Stimulated activated naive CD8-positive, alpha-beta T cell treated with anti-CD3 and anti-CD28 coated beads, Interleukin-15, Interleukin-2, amounts not matched to agents 100 ng/mL and 50 ng/mL, for 24 hours (primary cell): ENCODE data around the gene PIGT.
A peak's percentile ranks its signal among the peaks of the same experiment; 100 is the strongest.
"Not testable (repeated sequence)": the region's sequence is repeated elsewhere in the genome, so short reads cannot be mapped to it uniquely, and the experiment has no call there.

Experiments used
- H3K27ac Mint-ChIP-seq: one replicate; pipeline ENCODE4 v1.8.0; 2021; ENCODE audit warnings: mild to moderate bottlenecking, mixed read lengths
- H3K27me3 Mint-ChIP-seq: one replicate; pipeline ENCODE4 v1.8.0; 2021; ENCODE audit warnings: mixed read lengths
- H3K36me3 Mint-ChIP-seq: one replicate; pipeline ENCODE4 v1.8.0; 2021; ENCODE audit warnings: low read depth, mixed read lengths
- H3K4me1 Mint-ChIP-seq: one replicate; pipeline ENCODE4 v1.8.0; 2021; ENCODE audit warnings: low read depth, mixed read lengths
- H3K4me3 Mint-ChIP-seq: one replicate; pipeline ENCODE4 v1.8.0; 2021; ENCODE audit warnings: mild to moderate bottlenecking, mixed read lengths
- H3K9me3 Mint-ChIP-seq: one replicate; pipeline ENCODE4 v1.8.0; 2021; ENCODE audit warnings: mixed read lengths

Gene PIGT

GRCh38 chr20:45459606-45460005 is 43.7 kb downstream of the PIGT start:
- Mint-ChIP-seq H3K27me3 (peaks cover 7% of the 10 kb centered on the region), H3K36me3 (no peaks in the 10 kb centered on the region), H3K9me3 (no peaks in the 10 kb centered on the region), H3K27ac (no peak overlapping the region), H3K4me1 (peaks cover 9% of the 10 kb centered on the region), H3K4me3 (no peak overlapping the region)

- Mint-ChIP-seq H3K9me3 (no peaks in the 10 kb centered on the region), H3K27me3 (peaks cover 11% of the 10 kb centered on the region), H3K4me3 (no peak overlapping the region), H3K27ac (peak overlapping the region; percentile 12), H3K4me1 (peaks cover 9% of the 10 kb centered on the region), H3K36me3 (no peaks in the 10 kb centered on the region)
Observed at GRCh38 chr20:45461225-45461624, 45.3 kb downstream of the PIGT start.

GRCh38 chr20:45462711-45463509 is 47.0 kb downstream of the PIGT start:
- Mint-ChIP-seq H3K4me3 (no peak overlapping the region), H3K27ac (no peak overlapping the region), H3K36me3 (no peaks in the 10 kb centered on the region), H3K27me3 (peaks cover 15% of the 10 kb centered on the region), H3K9me3 (no peaks in the 10 kb centered on the region), H3K4me1 (peaks cover 9% of the 10 kb centered on the region)

GRCh38 chr20:45463709-45464108 is 47.8 kb downstream of the PIGT start:
- Mint-ChIP-seq H3K27ac (no peak overlapping the region), H3K4me1 (peaks cover 9% of the 10 kb centered on the region), H3K36me3 (no peaks in the 10 kb centered on the region), H3K9me3 (no peaks in the 10 kb centered on the region), H3K4me3 (no peak overlapping the region), H3K27me3 (peaks cover 22% of the 10 kb centered on the region)

- Mint-ChIP-seq H3K27me3 (peaks cover 34% of the 10 kb centered on the region), H3K27ac (no peak overlapping the region), H3K9me3 (no peaks in the 10 kb centered on the region), H3K4me3 (no peak overlapping the region), H3K36me3 (no peaks in the 10 kb centered on the region), H3K4me1 (peaks cover 16% of the 10 kb centered on the region)
Observed at GRCh38 chr20:45465491-45466266, 49.7 kb downstream of the PIGT start.

- no peak overlapping the region for H3K27ac Mint-ChIP-seq
- H3K9me3 Mint-ChIP-seq: no peaks in the 10 kb centered on the region
- no peaks in the 10 kb centered on the region for H3K36me3 Mint-ChIP-seq
- H3K4me1 Mint-ChIP-seq: peaks cover 13% of the 10 kb centered on the region
- no peak overlapping the region for H3K4me3 Mint-ChIP-seq
- peaks cover 27% of the 10 kb centered on the region for H3K27me3 Mint-ChIP-seq
Observed at GRCh38 chr20:45467172-45467571, 51.2 kb downstream of the PIGT start.

- no peaks in the 10 kb centered on the region for H3K9me3 Mint-ChIP-seq
- H3K36me3 Mint-ChIP-seq: no peaks in the 10 kb centered on the region
- peaks cover 13% of the 10 kb centered on the region for H3K4me1 Mint-ChIP-seq
- H3K27me3 Mint-ChIP-seq: peaks cover 27% of the 10 kb centered on the region
- H3K4me3 Mint-ChIP-seq: no peak overlapping the region
- H3K27ac Mint-ChIP-seq: no peak overlapping the region
Observed at GRCh38 chr20:45467861-45468260, 51.9 kb downstream of the PIGT start.

DNA sequence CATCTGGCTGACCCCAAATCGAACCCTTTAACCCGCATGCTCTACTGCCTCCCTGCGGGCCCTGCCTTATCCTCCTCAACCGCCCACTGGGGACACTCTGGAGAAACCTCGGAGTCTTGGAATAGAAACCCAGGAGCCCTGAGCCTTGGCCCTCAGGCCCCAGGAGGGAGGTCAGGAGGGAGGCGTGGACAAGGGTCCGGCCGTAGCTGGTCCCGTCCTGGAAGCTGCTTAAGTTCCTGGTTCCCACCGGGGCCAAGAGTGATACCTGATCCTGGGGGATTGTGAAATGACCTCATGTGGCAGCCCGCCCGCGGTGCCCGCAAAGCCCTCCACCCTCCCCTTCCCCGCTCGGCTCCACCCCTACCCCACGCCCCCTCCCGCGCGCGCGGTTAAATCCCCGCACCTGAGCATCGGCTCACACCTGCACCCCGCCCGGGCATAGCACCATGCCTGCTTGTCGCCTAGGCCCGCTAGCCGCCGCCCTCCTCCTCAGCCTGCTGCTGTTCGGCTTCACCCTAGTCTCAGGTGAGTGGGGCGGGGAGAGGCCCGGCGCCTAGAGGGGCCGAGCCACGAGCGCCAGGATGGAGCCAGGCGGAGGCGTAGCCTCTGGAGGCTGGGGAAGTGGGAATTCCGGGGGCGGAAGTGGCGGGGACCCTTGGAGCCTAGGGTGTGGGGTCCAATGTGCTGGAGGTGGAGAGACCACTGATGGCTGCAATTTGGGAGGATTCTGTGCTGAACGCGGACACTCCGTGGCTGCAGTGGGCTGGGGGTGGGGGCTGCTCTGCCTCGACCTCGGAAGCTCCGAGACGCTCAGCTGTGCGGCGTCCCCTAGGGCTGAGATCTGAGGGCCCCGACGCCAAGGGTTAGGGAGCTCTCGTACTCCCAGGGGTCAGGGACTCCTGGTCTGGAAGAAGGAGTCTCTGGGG is 53.7 kb downstream of the PIGT start, which contains the start of gene WFDC2:
Gene WFDC2 (plus strand): TSS at position 418 of the 926 bp plus-strand sequence. CDS start 29 bp downstream, at position 447.
- Mint-ChIP-seq H3K4me3 (peak within 1 kb of the TSS; percentile 67), H3K27ac (no peak within 1 kb of the TSS), H3K9me3 (no peaks in the 10 kb centered on the region), H3K27me3 (peaks cover 27% of the 10 kb centered on the region), H3K4me1 (peaks cover 13% of the 10 kb centered on the region), H3K36me3 (no peaks in the 10 kb centered on the region)

DNA sequence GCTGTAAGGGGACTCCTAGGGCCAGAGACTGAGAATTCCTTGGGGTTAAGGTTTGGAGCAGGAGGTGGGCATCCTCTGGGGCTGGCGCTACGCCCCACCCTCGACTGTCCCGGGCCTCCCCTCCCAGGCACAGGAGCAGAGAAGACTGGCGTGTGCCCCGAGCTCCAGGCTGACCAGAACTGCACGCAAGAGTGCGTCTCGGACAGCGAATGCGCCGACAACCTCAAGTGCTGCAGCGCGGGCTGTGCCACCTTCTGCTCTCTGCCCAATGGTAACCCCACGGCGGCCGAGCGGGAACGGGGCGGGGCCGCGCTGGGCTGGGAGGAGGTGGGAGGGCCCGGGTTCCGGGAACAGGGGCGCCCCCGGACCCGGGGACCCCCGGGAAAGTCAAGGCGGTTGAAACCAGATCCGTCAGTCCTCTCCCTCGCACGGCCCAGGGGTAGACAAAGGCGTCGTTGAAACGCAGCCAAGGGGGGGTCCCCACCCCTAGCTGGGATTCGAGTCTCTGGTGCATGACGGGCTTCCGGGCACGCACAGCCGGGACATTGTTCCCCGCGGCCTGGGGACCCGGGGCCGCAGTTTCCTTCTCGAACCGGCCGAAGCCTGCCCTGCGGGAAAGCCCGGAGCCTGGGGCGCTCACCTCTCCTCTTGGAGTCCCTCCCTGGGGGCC is 54.5 kb downstream of the PIGT start:
- H3K4me1 Mint-ChIP-seq: peaks cover 13% of the 10 kb centered on the region
- peaks cover 27% of the 10 kb centered on the region for H3K27me3 Mint-ChIP-seq
- no peaks in the 10 kb centered on the region for H3K36me3 Mint-ChIP-seq
- H3K4me3 Mint-ChIP-seq: peak overlapping the region; percentile 67
- H3K27ac Mint-ChIP-seq: peak overlapping the region; percentile 23
- H3K9me3 Mint-ChIP-seq: no peaks in the 10 kb centered on the region

DNA sequence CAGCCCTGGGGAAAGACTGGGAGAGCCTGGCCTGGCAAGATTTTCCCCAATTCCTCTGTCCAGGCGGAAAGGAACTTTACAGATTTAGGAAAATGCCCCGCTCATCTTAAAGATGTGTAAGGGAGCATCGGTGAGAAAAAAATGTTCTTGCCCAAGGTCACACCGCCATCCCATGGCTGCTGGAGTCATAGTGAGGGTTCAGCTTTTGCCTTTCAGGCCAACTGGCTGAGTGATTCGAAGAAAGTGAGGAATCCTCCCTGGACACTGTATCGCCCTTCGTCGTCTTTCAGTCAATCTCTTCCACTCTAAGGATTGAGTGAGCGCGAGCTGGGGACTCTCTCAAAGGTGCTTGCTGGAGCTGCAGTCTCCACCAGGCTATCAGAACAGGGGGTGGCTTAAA is 55.0 kb downstream of the PIGT start:
- H3K27ac Mint-ChIP-seq: peak overlapping the region; percentile 23
- peak overlapping the region; percentile 67 for H3K4me3 Mint-ChIP-seq
- H3K36me3 Mint-ChIP-seq: no peaks in the 10 kb centered on the region
- peaks cover 13% of the 10 kb centered on the region for H3K4me1 Mint-ChIP-seq
- no peaks in the 10 kb centered on the region for H3K9me3 Mint-ChIP-seq
- peaks cover 26% of the 10 kb centered on the region for H3K27me3 Mint-ChIP-seq

GRCh38 chr20:45472286-45472685 is 56.3 kb downstream of the PIGT start:
- not testable (repeated sequence) for H3K36me3 Mint-ChIP-seq, H3K9me3 Mint-ChIP-seq, H3K27ac Mint-ChIP-seq, H3K4me3 Mint-ChIP-seq
- Mint-ChIP-seq H3K4me1 (peaks cover 13% of the 10 kb centered on the region), H3K27me3 (peaks cover 20% of the 10 kb centered on the region)
